Duodenal mucosa (tissue), 2 donors: ENCODE data around the gene SLC13A2.

ENCODE experiments used
- H3K27ac ChIP-seq: one replicate; pipeline ENCODE4 v1.7.0; 2013; ENCODE audit warnings: low read depth, low read length
- H3K27me3 ChIP-seq, 2 donors: one replicate each; pipeline ENCODE4 v1.7.0; 2013; ENCODE audit warnings: low read length in 2 of 2, control low read depth in 1 of 2; ENCODE audit not compliant: insufficient read depth in 2 of 2, control insufficient read depth in 1 of 2
- H3K36me3 ChIP-seq, 2 donors: one replicate each; pipeline ENCODE4 v1.7.0; 2013; ENCODE audit warnings: low read length in 2 of 2, control low read depth in 1 of 2; ENCODE audit not compliant: insufficient read depth in 2 of 2, control insufficient read depth in 1 of 2
- H3K4me1 ChIP-seq, 2 donors: one replicate each; pipeline ENCODE4 v1.7.0; 2013; ENCODE audit warnings: low read length in 2 of 2, control low read depth in 1 of 2; ENCODE audit not compliant: insufficient read depth in 2 of 2, control insufficient read depth in 1 of 2
- H3K4me3 ChIP-seq, 2 donors: one replicate each; pipeline ENCODE4 v1.7.0; 2013; ENCODE audit warnings: low read length in 2 of 2, low read depth in 1 of 2
- H3K9ac ChIP-seq, 2 donors: one replicate each; pipeline ENCODE4 v1.7.0; 2013; ENCODE audit warnings: low read length in 2 of 2, low read depth in 1 of 2
- H3K9me3 ChIP-seq, 2 donors: one replicate each; pipeline ENCODE4 v1.7.0; 2013; ENCODE audit warnings: low read length in 2 of 2, control low read depth in 1 of 2; ENCODE audit not compliant: control insufficient read depth in 1 of 2

The SLC13A2 gene

GRCh38 chr17:28500712-28501379 is 27.4 kb downstream of the SLC13A2 start:
- Histone ChIP-seq H3K4me3 (no peak overlapping the region), H3K9me3 (no peaks in the 10 kb centered on the region), H3K36me3 (peaks cover 0 to 6% of the 10 kb centered on the region in 2 donors), H3K27ac (no peak overlapping the region), H3K9ac (no peak overlapping the region), H3K27me3 (no peaks in the 10 kb centered on the region), H3K4me1 (peaks cover 15 to 19% of the 10 kb centered on the region in 2 donors)

- no peaks in the 10 kb centered on the region for H3K36me3 ChIP-seq
- no peak overlapping the region for H3K9ac ChIP-seq
- peaks cover 15 to 19% of the 10 kb centered on the region in 2 donors for H3K4me1 ChIP-seq
- no peaks in the 10 kb centered on the region for H3K27me3 ChIP-seq
- H3K9me3 ChIP-seq, result no peaks in the 10 kb centered on the region
- H3K4me3 ChIP-seq, result no peak overlapping the region
- H3K27ac ChIP-seq, result no peak overlapping the region
Measured at GRCh38 chr17:28501421-28502284, 28.2 kb downstream of the SLC13A2 start.

- H3K4me3 ChIP-seq, result no peak overlapping the region
- H3K27ac ChIP-seq, result no peak overlapping the region
- no peaks in the 10 kb centered on the region for H3K36me3 ChIP-seq
- H3K27me3 ChIP-seq, result peaks cover 0 to 5% of the 10 kb centered on the region in 2 donors
- H3K9ac ChIP-seq, result no peak overlapping the region
- H3K4me1 ChIP-seq, result peaks cover 14 to 19% of the 10 kb centered on the region in 2 donors
- H3K9me3 ChIP-seq, result no peaks in the 10 kb centered on the region
Measured at GRCh38 chr17:28503420-28503819, 30.0 kb downstream of the SLC13A2 start.

GRCh38 chr17:28505986-28506665 is 32.7 kb downstream of the SLC13A2 start, which contains the start of gene FOXN1:
Gene FOXN1, plus strand, starts transcription at chr17:28506348. Its CDS starts 17,622 bp downstream, at chr17:28523970.
- no peaks in the 10 kb centered on the region for H3K36me3 ChIP-seq
- no peaks in the 10 kb centered on the region for H3K9me3 ChIP-seq
- no peak within 1 kb of the TSS for H3K27ac ChIP-seq
- no peak within 1 kb of the TSS for H3K4me3 ChIP-seq
- H3K9ac ChIP-seq, result no peak within 1 kb of the TSS
- peaks cover 8 to 18% of the 10 kb centered on the region in 2 donors for H3K27me3 ChIP-seq
- H3K4me1 ChIP-seq, result no peaks in the 10 kb centered on the region

GRCh38 chr17:28506763-28507487 is 33.5 kb downstream of the SLC13A2 start:
- Histone ChIP-seq H3K9me3 (no peaks in the 10 kb centered on the region), H3K4me3 (no peak overlapping the region), H3K36me3 (no peaks in the 10 kb centered on the region), H3K4me1 (no peaks in the 10 kb centered on the region), H3K9ac (no peak overlapping the region), H3K27ac (no peak overlapping the region), H3K27me3 (peaks cover 8 to 18% of the 10 kb centered on the region in 2 donors)

- H3K27ac ChIP-seq, result no peak overlapping the region
- H3K4me3 ChIP-seq, result no peak overlapping the region
- H3K36me3 ChIP-seq, result no peaks in the 10 kb centered on the region
- no peaks in the 10 kb centered on the region for H3K9me3 ChIP-seq
- H3K27me3 ChIP-seq, result peaks cover 8 to 18% of the 10 kb centered on the region in 2 donors
- H3K9ac ChIP-seq, result no peak overlapping the region
- no peaks in the 10 kb centered on the region for H3K4me1 ChIP-seq
Measured at GRCh38 chr17:28507567-28508203, 34.2 kb downstream of the SLC13A2 start.

GRCh38 chr17:28508211-28508724 is 34.8 kb downstream of the SLC13A2 start:
- H3K27me3 ChIP-seq, result peaks cover 8 to 18% of the 10 kb centered on the region in 2 donors
- H3K27ac ChIP-seq, result no peak overlapping the region
- no peaks in the 10 kb centered on the region for H3K4me1 ChIP-seq
- H3K36me3 ChIP-seq, result no peaks in the 10 kb centered on the region
- H3K9me3 ChIP-seq, result no peaks in the 10 kb centered on the region
- H3K4me3 ChIP-seq, result no peak overlapping the region
- no peak overlapping the region for H3K9ac ChIP-seq

- peaks cover 17 to 24% of the 10 kb centered on the region in 2 donors for H3K27me3 ChIP-seq
- H3K9ac ChIP-seq, result no peak overlapping the region
- no peaks in the 10 kb centered on the region for H3K9me3 ChIP-seq
- H3K27ac ChIP-seq, result no peak overlapping the region
- H3K4me3 ChIP-seq, result no peak overlapping the region
- no peaks in the 10 kb centered on the region for H3K36me3 ChIP-seq
- peaks cover 3 to 7% of the 10 kb centered on the region in 2 donors for H3K4me1 ChIP-seq
Measured at GRCh38 chr17:28509789-28510188, 36.3 kb downstream of the SLC13A2 start.

- H3K36me3 ChIP-seq, result no peaks in the 10 kb centered on the region
- H3K27me3 ChIP-seq, result peaks cover 17 to 24% of the 10 kb centered on the region in 2 donors
- no peak overlapping the region for H3K4me3 ChIP-seq
- H3K27ac ChIP-seq, result no peak overlapping the region
- no peak overlapping the region for H3K9ac ChIP-seq
- H3K9me3 ChIP-seq, result no peaks in the 10 kb centered on the region
- peaks cover 4 to 7% of the 10 kb centered on the region in 2 donors for H3K4me1 ChIP-seq
Measured at GRCh38 chr17:28511858-28512461, 38.5 kb downstream of the SLC13A2 start.
